ENCODE measurements around the gene DMBX1.

The DMBX1 gene

DNA sequence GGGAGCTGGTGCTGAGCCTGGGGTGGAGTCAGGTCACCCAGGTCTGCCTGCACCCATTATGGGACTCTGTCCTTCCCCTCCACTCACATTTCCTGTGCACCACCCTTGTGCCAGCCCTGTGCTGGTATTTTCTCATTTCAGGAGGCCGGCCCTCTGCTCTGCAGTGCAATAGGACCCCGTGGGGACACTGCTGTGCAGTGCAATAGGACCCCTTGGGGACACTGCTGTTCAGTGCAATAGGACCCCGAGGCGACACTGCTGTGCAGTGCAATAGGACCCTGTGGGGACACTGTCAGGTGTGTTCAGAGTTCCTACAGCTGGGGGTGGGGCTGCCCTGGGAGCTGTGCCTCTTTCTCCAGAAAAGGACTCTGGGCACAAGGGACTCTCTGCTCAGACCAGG lies 36.2 kb upstream of the DMBX1 start:
- Histone ChIP-seq H2AFZ (no peak overlapping the region), H3K36me3 (ENCODE audit: control insufficient read depth, insufficient read depth, low read length) (no peaks in the 10 kb centered on the region), H3K79me2 (no peaks in the 10 kb centered on the region), H3K4me3 (ENCODE audit: low read depth, low read length) (no peak overlapping the region), H3K27ac (no peak overlapping the region), H3K4me1 (no peaks in the 10 kb centered on the region), H3K9me3 (ENCODE audit: control insufficient read depth, low read length) (no peaks in the 10 kb centered on the region), H3K27me3 (ENCODE audit: control insufficient read depth, insufficient read depth, low read length) (no peaks in the 10 kb centered on the region), H3K4me2 (ENCODE audit: low read length) (no peak overlapping the region), H3K9ac (no peak overlapping the region)
- TF ChIP-seq, protein P1, sequence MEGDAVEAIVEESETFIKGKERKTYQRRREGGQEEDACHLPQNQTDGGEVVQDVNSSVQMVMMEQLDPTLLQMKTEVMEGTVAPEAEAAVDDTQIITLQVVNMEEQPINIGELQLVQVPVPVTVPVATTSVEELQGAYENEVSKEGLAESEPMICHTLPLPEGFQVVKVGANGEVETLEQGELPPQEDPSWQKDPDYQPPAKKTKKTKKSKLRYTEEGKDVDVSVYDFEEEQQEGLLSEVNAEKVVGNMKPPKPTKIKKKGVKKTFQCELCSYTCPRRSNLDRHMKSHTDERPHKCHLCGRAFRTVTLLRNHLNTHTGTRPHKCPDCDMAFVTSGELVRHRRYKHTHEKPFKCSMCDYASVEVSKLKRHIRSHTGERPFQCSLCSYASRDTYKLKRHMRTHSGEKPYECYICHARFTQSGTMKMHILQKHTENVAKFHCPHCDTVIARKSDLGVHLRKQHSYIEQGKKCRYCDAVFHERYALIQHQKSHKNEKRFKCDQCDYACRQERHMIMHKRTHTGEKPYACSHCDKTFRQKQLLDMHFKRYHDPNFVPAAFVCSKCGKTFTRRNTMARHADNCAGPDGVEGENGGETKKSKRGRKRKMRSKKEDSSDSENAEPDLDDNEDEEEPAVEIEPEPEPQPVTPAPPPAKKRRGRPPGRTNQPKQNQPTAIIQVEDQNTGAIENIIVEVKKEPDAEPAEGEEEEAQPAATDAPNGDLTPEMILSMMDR (IDR thresholded peaks at IDR 0.05), result no peak

DNA sequence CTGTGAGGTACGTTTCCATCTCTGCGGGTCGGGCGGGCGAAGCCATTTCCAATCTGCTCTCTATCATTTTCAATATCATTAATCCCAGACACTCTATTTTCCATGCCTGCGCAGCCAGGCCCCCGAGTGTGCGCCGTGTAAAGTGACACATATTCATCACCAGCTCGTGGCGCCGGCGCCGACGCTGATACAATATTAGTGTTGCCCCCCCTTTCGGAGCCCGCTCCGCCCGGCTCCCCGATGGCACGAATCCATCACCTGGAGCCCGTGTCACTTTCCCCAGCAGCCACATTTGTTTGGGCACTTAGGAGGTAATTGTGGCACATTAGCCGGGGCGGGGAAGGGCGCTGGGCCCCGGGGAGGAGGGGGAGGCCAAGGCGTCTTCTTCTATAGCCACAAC lies 33.7 kb upstream of the DMBX1 start:
- Histone ChIP-seq H3K4me2 (ENCODE audit: low read length) (no peak overlapping the region), H3K4me3 (ENCODE audit: low read depth, low read length) (no peak overlapping the region), H2AFZ (no peak overlapping the region), H3K79me2 (no peaks in the 10 kb centered on the region), H3K36me3 (ENCODE audit: control insufficient read depth, insufficient read depth, low read length) (no peaks in the 10 kb centered on the region), H3K4me1 (no peaks in the 10 kb centered on the region), H3K9ac (no peak overlapping the region), H3K27me3 (ENCODE audit: control insufficient read depth, insufficient read depth, low read length) (no peaks in the 10 kb centered on the region), H3K9me3 (ENCODE audit: control insufficient read depth, low read length) (no peaks in the 10 kb centered on the region), H3K27ac (no peak overlapping the region)
- TF ChIP-seq, protein P1 (IDR thresholded peaks at IDR 0.05), result no peak

GRCh38 chr1:46456411-46456963 lies 33.1 kb upstream of the DMBX1 start:
- no peak overlapping the region for H3K9ac ChIP-seq
- no peak overlapping the region for H3K4me2 ChIP-seq (ENCODE audit: low read length)
- H3K36me3 ChIP-seq (ENCODE audit: control insufficient read depth, insufficient read depth, low read length), result no peaks in the 10 kb centered on the region
- no peaks in the 10 kb centered on the region for H3K27me3 ChIP-seq (ENCODE audit: control insufficient read depth, insufficient read depth, low read length)
- no peak overlapping the region for H3K4me3 ChIP-seq (ENCODE audit: low read depth, low read length)
- TF ChIP-seq, protein P1 (IDR thresholded peaks at IDR 0.05), result no peak
- H2AFZ ChIP-seq, result no peak overlapping the region
- H3K4me1 ChIP-seq, result no peaks in the 10 kb centered on the region
- H3K79me2 ChIP-seq, result no peaks in the 10 kb centered on the region
- no peaks in the 10 kb centered on the region for H3K9me3 ChIP-seq (ENCODE audit: control insufficient read depth, low read length)
- no peak overlapping the region for H3K27ac ChIP-seq

GRCh38 chr1:46457178-46457577 lies 32.5 kb upstream of the DMBX1 start:
- H2AFZ ChIP-seq, result no peak overlapping the region
- no peaks in the 10 kb centered on the region for H3K27me3 ChIP-seq (ENCODE audit: control insufficient read depth, insufficient read depth, low read length)
- TF ChIP-seq, protein P1 (IDR thresholded peaks at IDR 0.05), result no peak
- no peak overlapping the region for H3K9ac ChIP-seq
- H3K9me3 ChIP-seq (ENCODE audit: control insufficient read depth, low read length), result no peaks in the 10 kb centered on the region
- no peaks in the 10 kb centered on the region for H3K79me2 ChIP-seq
- no peak overlapping the region for H3K4me2 ChIP-seq (ENCODE audit: low read length)
- H3K4me1 ChIP-seq, result no peaks in the 10 kb centered on the region
- H3K4me3 ChIP-seq (ENCODE audit: low read depth, low read length), result no peak overlapping the region
- no peaks in the 10 kb centered on the region for H3K36me3 ChIP-seq (ENCODE audit: control insufficient read depth, insufficient read depth, low read length)
- no peak overlapping the region for H3K27ac ChIP-seq

DNA sequence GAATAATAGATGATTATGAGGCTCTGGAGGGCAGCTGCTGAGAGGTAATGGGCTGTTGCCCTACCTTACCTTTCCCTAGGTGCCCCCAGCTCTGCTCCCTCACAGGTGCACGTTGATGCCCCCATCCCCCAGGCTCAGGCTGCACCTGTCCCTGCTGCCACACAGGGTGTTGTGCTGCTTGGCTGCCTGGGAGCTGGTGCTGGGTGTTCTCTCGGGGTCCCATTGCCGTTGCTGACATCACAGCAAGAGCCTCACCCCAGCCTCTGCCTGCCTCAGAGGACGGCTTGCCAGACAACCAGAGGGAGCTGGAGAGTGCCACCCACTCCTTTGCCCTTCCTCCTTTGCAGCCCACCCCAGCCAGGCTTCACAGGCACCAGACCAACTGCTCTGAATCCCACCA lies 31.4 kb upstream of the DMBX1 start:
- no peaks in the 10 kb centered on the region for H3K9me3 ChIP-seq (ENCODE audit: control insufficient read depth, low read length)
- no peaks in the 10 kb centered on the region for H3K27me3 ChIP-seq (ENCODE audit: control insufficient read depth, insufficient read depth, low read length)
- H3K36me3 ChIP-seq (ENCODE audit: control insufficient read depth, insufficient read depth, low read length), result no peaks in the 10 kb centered on the region
- no peak overlapping the region for H3K4me3 ChIP-seq (ENCODE audit: low read depth, low read length)
- H3K79me2 ChIP-seq, result no peaks in the 10 kb centered on the region
- no peak overlapping the region for H3K27ac ChIP-seq
- no peaks in the 10 kb centered on the region for H3K4me1 ChIP-seq
- no peak overlapping the region for H3K9ac ChIP-seq
- TF ChIP-seq, protein P1 (IDR thresholded peaks at IDR 0.05), result no peak
- H2AFZ ChIP-seq, result no peak overlapping the region
- no peak overlapping the region for H3K4me2 ChIP-seq (ENCODE audit: low read length)

Measured in parathyroid adenoma (tissue), 2 donors.